GM20000 (cell line): ENCODE results near the gene RPS23.
A peak's percentile ranks its signal among the peaks of the same experiment; 100 is the strongest.

Experiments
- DNase-seq: peaks from one replicate; pipeline ENCODE4 v3.0.0; 2012; ENCODE audit warnings: low spot score
- TF ChIP-seq, protein P1 (sequence below): IDR thresholded peaks from 2 replicates; pipeline ENCODE4 v1.5.1; 2012; ENCODE audit warnings: mild to moderate bottlenecking, control low read depth; ENCODE audit errors: extremely low read depth, missing control alignments

Gene RPS23

DNA sequence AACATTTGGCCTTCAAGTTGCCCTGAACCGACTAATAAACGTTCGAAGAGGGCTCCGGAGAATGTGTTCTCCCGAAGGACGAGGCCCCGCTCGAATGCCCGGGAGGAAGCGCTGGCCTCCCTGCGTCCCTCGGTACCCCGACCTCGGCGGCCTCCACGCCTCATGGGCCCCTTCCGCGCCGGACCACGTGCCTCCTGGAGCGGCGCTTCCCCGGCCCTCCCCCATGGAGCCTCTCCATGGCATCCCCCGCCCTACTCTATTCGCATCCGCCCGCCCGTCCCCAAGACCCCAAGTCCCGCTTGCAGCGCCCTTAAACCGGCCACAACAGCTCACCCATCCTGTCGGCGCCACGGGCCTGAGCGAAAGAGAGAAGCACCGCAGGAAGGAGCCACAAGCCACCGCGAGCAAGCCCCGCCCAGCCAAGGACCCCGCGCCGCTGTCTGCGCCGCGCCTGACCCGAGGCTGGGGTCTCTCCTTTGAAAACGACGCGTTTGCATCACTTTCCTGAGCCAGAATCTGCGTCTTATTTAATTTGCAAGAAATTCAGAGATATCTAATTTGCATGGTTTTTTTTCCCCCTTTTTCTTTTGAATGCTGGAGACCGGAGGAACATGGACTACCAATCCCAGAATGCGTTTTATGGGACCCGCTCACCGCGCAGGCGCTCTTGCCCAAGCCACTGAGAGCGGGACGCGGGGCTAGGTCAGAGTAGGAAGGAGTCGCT is at the start of gene RPS23:
RPS23 (minus strand) TSS at position 368 of the 724 bp plus-strand sequence; CDS start at position 337, 31 bp downstream.
- TF ChIP-seq, protein P1, sequence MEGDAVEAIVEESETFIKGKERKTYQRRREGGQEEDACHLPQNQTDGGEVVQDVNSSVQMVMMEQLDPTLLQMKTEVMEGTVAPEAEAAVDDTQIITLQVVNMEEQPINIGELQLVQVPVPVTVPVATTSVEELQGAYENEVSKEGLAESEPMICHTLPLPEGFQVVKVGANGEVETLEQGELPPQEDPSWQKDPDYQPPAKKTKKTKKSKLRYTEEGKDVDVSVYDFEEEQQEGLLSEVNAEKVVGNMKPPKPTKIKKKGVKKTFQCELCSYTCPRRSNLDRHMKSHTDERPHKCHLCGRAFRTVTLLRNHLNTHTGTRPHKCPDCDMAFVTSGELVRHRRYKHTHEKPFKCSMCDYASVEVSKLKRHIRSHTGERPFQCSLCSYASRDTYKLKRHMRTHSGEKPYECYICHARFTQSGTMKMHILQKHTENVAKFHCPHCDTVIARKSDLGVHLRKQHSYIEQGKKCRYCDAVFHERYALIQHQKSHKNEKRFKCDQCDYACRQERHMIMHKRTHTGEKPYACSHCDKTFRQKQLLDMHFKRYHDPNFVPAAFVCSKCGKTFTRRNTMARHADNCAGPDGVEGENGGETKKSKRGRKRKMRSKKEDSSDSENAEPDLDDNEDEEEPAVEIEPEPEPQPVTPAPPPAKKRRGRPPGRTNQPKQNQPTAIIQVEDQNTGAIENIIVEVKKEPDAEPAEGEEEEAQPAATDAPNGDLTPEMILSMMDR: no peak
- peak; percentile 88 for DNase-seq

- no peak for DNase-seq
- TF ChIP-seq, protein P1: no peak
Observed at GRCh38 chr5:82327941-82328340, 49.8 kb upstream of the RPS23 start.

DNA sequence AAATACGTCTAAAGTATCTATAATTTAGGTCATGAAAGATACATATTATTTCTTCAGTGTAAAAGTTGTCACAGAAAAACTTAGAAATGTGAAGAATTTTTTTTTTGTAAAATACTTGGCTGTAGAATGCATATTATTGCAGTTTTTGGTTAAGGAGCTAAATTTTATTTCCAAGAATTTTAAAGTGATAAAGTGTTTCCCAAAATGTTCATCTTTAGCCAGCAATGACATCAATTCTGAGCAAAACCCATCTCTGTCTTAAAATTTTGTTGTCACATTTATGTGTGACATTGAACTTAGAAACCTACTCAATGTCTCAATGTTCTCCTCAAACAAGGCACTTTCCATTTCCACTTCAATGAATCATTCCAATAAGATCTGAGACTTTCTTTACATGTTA is 47.8 kb upstream of the RPS23 start:
- DNase-seq: no peak
- TF ChIP-seq, protein P1: no peak

DNA sequence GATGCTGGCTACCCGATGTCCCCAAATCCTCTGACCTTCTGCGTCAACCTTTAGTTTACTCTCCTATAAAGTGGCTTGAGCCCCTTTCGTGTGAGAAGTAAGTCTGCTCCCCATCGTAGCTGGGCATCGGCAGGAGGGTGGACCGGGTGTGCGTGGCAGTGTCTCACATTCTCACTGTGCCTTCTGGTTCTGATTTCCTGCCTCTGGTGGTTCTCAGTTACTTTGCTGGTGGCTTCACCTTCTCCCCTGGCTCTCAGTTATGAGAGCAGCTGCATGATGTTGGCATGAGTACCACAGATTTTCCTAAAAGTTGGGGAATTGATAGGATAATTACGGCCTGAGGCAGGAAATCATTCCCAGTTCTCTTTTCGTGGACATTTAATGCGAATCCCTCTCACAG is 47.0 kb upstream of the RPS23 start:
- TF ChIP-seq, protein P1: no peak
- DNase-seq: no peak

GRCh38 chr5:82320966-82321365 is 42.8 kb upstream of the RPS23 start:
- DNase-seq: no peak
- TF ChIP-seq, protein P1: no peak

DNA sequence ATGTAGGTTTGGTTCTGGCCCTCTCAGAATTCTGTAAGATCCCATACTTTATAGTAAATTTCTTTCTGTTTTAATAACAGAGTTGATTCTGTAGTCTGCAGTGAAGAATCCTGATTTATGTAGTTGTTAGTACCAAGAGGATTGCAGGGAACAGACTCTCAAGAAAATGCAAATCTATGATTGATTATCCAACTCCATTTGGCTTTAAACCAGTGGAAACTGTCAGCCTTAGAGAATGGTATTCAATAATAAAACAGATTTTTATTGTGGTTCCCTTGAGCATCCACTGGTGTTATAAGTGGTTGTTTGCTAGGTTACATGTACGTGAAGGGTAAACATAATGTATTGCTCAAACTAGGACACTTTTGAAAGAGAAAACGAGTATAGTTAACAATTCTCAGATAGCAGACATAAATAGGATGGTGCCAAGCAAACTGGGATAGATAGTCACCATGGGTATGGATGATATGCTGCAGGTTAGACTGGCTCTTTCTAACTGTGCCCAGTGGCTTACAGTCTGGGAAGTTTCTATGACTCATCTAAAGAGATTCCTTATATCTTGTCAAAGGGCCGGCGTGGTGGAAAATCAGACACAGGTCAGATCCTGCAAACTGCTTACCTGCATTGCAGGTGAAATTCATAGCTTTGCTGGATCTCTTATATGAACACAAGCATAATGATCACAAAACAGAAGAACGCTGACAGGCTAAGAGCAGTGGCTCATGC is 41.7 kb upstream of the RPS23 start:
- DNase-seq: no peak
- TF ChIP-seq, protein P1: no peak

DNA sequence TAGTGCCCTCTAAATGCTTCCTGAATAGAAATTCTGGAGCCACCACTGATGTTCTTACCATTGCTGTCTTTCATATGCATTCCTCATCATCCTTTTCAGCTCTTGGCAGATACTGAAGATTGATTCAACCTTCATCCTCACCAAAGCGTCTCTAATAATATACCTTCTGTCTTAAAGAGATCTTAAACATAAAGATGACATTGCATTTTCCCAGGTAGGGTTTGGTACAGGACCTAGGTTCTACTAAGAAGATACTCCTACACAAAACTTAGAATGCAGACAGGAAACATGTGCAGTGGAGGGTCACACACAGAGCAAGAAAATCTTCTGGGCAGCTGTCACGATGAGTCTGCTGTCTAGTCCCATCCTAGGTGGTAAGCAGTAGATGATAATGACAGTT is 41.0 kb upstream of the RPS23 start:
- TF ChIP-seq, protein P1: no peak
- DNase-seq: no peak
